Osteocyte (in vitro differentiated cells): Measurements from ENCODE around the gene MEF2D. TPM values are rescaled to one million over a fixed set of nuclear protein-coding genes. Genes with fewer than 3 reads are reported as not detected.

Experiments
- DNase-seq: peaks from one replicate; pipeline ENCODE4 v3.0.0; 2021; ENCODE audit warnings: mixed read lengths; ENCODE audit not compliant: unreplicated experiment; ENCODE audit errors: extremely low spot score
- H3K27ac Mint-ChIP-seq: one replicate; pipeline ENCODE4 v1.8.0; 2021; ENCODE audit warnings: mild to moderate bottlenecking, mixed read lengths; ENCODE audit not compliant: unreplicated experiment
- H3K27me3 Mint-ChIP-seq: one replicate; pipeline ENCODE4 v1.8.0; 2021; ENCODE audit warnings: mixed read lengths; ENCODE audit not compliant: unreplicated experiment
- H3K36me3 Mint-ChIP-seq: one replicate; pipeline ENCODE4 v1.8.0; 2021; ENCODE audit warnings: mixed read lengths; ENCODE audit not compliant: unreplicated experiment
- H3K4me1 Mint-ChIP-seq: one replicate; pipeline ENCODE4 v1.8.0; 2021; ENCODE audit warnings: mixed read lengths; ENCODE audit not compliant: unreplicated experiment
- H3K4me3 Mint-ChIP-seq: one replicate; pipeline ENCODE4 v1.8.0; 2021; ENCODE audit warnings: mild to moderate bottlenecking, moderate library complexity, mixed read lengths; ENCODE audit not compliant: unreplicated experiment
- H3K9me3 Mint-ChIP-seq: one replicate; pipeline ENCODE4 v1.8.0; 2021; ENCODE audit warnings: mixed read lengths; ENCODE audit not compliant: unreplicated experiment
- CTCF ChIP-seq: fragments of 200-600 bp; sonication (generic); IDR thresholded peaks from 2 replicates; pipeline ENCODE4 v1.5.0; 2021; ENCODE audit warnings: antibody characterized with exemption, mild to moderate bottlenecking, moderate library complexity
- total RNA-seq: library from RNA; stranded (reverse); gene quantifications from 2 replicates; pipeline ENCODE4 v1.2.1, GENCODE V29; 2021

MEF2D gene
- total RNA-seq, 1 donor from 2014 or later: 45.8 TPM

DNA sequence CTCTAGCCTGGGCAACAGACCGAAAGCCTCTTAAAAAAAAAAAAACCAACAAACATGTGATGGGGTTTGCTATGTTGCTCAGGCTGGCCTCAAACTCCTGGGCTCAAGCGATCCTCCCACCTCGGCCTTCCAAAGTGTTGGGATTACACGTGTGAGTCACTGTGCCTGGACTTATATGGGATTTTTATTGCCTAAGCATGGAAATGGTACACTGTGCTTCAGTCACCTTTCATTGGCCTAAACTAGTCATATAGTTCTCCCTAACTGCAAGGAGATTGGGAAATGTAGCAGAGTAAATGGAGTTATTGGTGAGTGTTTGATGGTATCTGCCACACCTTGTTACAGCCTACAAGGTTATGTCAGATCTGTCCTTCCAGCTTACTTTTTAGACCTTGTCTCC lies 17.2 kb upstream of the MEF2D start:
- no peak overlapping the region for H3K27ac Mint-ChIP-seq
- H3K9me3 Mint-ChIP-seq: no peaks in the 10 kb centered on the region
- H3K4me1 Mint-ChIP-seq: peaks cover 7% of the 10 kb centered on the region
- no peaks in the 10 kb centered on the region for H3K27me3 Mint-ChIP-seq
- no peak for TF ChIP-seq CTCF
- DNase-seq: no peak
- H3K36me3 Mint-ChIP-seq: no peaks in the 10 kb centered on the region
- no peak overlapping the region for H3K4me3 Mint-ChIP-seq

GRCh38 chr1:156516821-156517220 lies 16.2 kb upstream of the MEF2D start:
- no peak for DNase-seq
- Mint-ChIP-seq H3K36me3 (no peaks in the 10 kb centered on the region), H3K4me3 (no peak overlapping the region), H3K4me1 (peaks cover 7% of the 10 kb centered on the region), H3K27ac (no peak overlapping the region), H3K9me3 (no peaks in the 10 kb centered on the region), H3K27me3 (peaks cover 7% of the 10 kb centered on the region)
- no peak for TF ChIP-seq CTCF

DNA sequence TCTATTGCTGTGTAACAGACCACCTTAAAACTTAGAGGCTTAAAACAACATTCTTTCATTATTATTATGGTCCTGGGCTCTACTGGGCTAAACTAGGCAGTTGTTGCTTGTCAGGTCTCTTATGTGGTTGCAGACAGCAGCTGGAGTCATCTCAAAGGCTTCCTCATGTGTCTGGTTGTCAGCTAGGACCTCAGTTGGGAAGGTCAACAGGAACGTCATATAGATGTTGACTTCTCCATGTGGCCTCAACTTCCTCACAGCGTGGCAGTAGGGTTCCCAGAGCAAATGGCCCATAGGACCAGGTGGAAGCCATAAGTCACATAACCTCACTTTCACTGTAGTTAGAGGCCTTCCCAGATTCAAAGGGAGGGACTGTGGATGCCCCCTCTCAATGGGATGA lies 15.4 kb upstream of the MEF2D start:
- Mint-ChIP-seq H3K27me3 (peaks cover 7% of the 10 kb centered on the region), H3K36me3 (no peaks in the 10 kb centered on the region), H3K9me3 (no peaks in the 10 kb centered on the region), H3K4me3 (no peak overlapping the region), H3K27ac (no peak overlapping the region), H3K4me1 (peaks cover 7% of the 10 kb centered on the region)
- DNase-seq: no peak
- no peak for TF ChIP-seq CTCF

- Mint-ChIP-seq H3K27ac (no peak overlapping the region), H3K36me3 (no peaks in the 10 kb centered on the region), H3K4me3 (no peak overlapping the region), H3K9me3 (no peaks in the 10 kb centered on the region), H3K27me3 (peaks cover 7% of the 10 kb centered on the region), H3K4me1 (no peaks in the 10 kb centered on the region)
- no peak for TF ChIP-seq CTCF
- DNase-seq: no peak
These were observed 12.6 kb upstream of the MEF2D start for GRCh38 chr1:156513185-156513584.

DNA sequence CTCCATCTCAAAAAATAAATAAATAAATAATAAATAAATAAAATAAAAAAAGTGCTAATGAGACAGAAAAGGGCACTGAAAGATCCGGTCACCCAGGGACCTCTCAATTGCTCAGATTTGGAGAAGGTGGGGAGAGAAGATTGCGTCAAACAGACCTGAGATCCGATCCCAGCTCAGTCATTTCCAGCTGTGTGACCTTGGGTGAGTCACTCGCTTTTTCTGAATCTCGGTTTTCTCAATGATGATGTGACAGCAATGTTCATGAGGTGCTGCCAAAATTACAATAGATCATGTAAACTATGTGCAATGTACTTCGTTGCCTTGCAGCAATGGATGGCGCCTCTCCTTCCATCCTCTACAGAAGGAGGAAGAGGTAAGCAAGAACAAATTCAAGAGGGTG lies 11.1 kb upstream of the MEF2D start:
- no peak for TF ChIP-seq CTCF
- Mint-ChIP-seq H3K4me3 (no peak overlapping the region), H3K36me3 (no peaks in the 10 kb centered on the region), H3K27ac (no peak overlapping the region), H3K27me3 (peaks cover 7% of the 10 kb centered on the region), H3K4me1 (no peaks in the 10 kb centered on the region), H3K9me3 (no peaks in the 10 kb centered on the region)
- DNase-seq: no peak
